ENCODE results near the gene OBSL1.

DNA sequence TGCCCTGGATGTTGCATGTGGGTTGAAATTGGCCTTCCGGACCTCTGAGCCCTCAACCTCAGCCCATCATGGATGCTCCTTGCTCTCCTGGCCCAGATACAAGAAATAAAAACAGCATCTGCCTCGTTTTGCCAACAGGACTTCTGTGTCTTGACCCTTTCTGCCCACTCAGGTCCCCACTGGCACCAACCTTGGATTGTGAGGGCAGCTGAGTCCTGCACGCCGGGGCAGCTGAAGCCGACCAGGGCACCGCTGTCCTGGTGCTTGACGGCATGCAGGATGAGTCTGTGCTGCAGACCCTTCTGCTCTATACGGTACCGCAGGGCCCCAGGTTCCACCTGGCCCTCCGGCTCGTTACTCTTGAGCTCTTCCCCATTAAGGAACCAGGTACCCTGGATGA, 4.7 kb downstream of the OBSL1 start:
- TF ChIP-seq CTCF (IDR thresholded peaks at IDR 0.05) (no peak), POLR2A (IDR thresholded peaks at IDR 0.05) (no peak)
